Stimulated activated CD8-positive, alpha-beta memory T cell treated with anti-CD3 and anti-CD28 coated beads, Interleukin-7, amount 100 ng/mL, for 4 hours (primary cell): ENCODE data around the gene SHROOM3.
"Not testable (repeated sequence)": the region's sequence is repeated elsewhere in the genome, so short reads cannot be mapped to it uniquely, and the experiment has no call there.

Experiments
- DNase-seq, 2 donors: peaks; one replicate each; pipeline ENCODE4 v3.0.0-alpha.2; 2020; ENCODE audit warnings: low read depth in 2 of 2

SHROOM3 gene

GRCh38 chr4:76594173-76594572 is 159.1 kb downstream of the SHROOM3 start:
- DNase-seq = no peak

GRCh38 chr4:76595435-76595834 is 160.4 kb downstream of the SHROOM3 start:
- no peak for DNase-seq

GRCh38 chr4:76596713-76597112 is 161.7 kb downstream of the SHROOM3 start:
- no peak for DNase-seq

GRCh38 chr4:76597423-76597979 is 162.5 kb downstream of the SHROOM3 start:
- DNase-seq = no peak

- DNase-seq = no peak
Observed at GRCh38 chr4:76600447-76600846, 165.4 kb downstream of the SHROOM3 start.

GRCh38 chr4:76601791-76602190 is 166.8 kb downstream of the SHROOM3 start:
- no peak for DNase-seq

- DNase-seq = no peak
Observed at GRCh38 chr4:76605099-76605563, 170.1 kb downstream of the SHROOM3 start.

- DNase-seq = no peak
Observed at GRCh38 chr4:76606645-76607265, 171.7 kb downstream of the SHROOM3 start.

GRCh38 chr4:76607266-76607799 is 172.3 kb downstream of the SHROOM3 start:
- DNase-seq = no peak

GRCh38 chr4:76607846-76608245 is 172.8 kb downstream of the SHROOM3 start:
- DNase-seq = no peak

- DNase-seq = not testable (repeated sequence)
Observed at GRCh38 chr4:76608549-76608948, 173.5 kb downstream of the SHROOM3 start.

- no peak for DNase-seq
Observed at GRCh38 chr4:76610751-76611547, 175.9 kb downstream of the SHROOM3 start.

GRCh38 chr4:76611616-76612207 is 176.7 kb downstream of the SHROOM3 start:
- DNase-seq = no peak

- no peak for DNase-seq
Observed at GRCh38 chr4:76614589-76614988, 179.6 kb downstream of the SHROOM3 start.

GRCh38 chr4:76615999-76616398 is 181.0 kb downstream of the SHROOM3 start:
- DNase-seq = no peak

- DNase-seq = no peak
Observed at GRCh38 chr4:76616526-76616925, 181.5 kb downstream of the SHROOM3 start.

GRCh38 chr4:76620723-76621468 is 185.9 kb downstream of the SHROOM3 start:
- DNase-seq = no peak

- DNase-seq = no peak
Observed at GRCh38 chr4:76622126-76622525, 187.1 kb downstream of the SHROOM3 start.

GRCh38 chr4:76622717-76623116 is 187.7 kb downstream of the SHROOM3 start:
- DNase-seq = no peak

GRCh38 chr4:76623217-76624045 is 188.4 kb downstream of the SHROOM3 start:
- DNase-seq = no peak

GRCh38 chr4:76624241-76624681 is 189.2 kb downstream of the SHROOM3 start:
- no peak for DNase-seq
